Psoas muscle (tissue), 8 donors: ENCODE results near the gene MYPN. TPM values are rescaled to one million over a fixed set of nuclear protein-coding genes. Genes with fewer than 3 reads are reported as not detected.
A peak's percentile ranks its signal among the peaks of the same experiment; 100 is the strongest.

ENCODE experiments used
- ATAC-seq, 4 donors: fragments of 200-7000 bp; cut with Tn5 transposase; one replicate each; pipeline ENCODE4 v1.9.1; 2020; ENCODE audit warnings: moderate library complexity in 3 of 4, mild to moderate bottlenecking in 2 of 4
- DNase-seq, 2 donors: peaks; one replicate each; pipeline ENCODE4 v3.0.0-alpha.2; 2020
- H3K27ac ChIP-seq: fragments of 200-600 bp; one replicate; pipeline ENCODE4 v1.8.0; 2022
- H3K27me3 ChIP-seq, 3 donors: fragments of 200-600 bp in 1 of 3; one replicate each; pipeline versions ENCODE4 v1.6.1 to v1.8.0; 2013 to 2022; ENCODE audit warnings: low read length in 2 of 3, mild to moderate bottlenecking in 2 of 3, moderate library complexity in 1 of 3; ENCODE audit not compliant: insufficient read depth in 3 of 3
- H3K36me3 ChIP-seq, 2 donors: fragments of 200-600 bp in 1 of 2; one replicate each; pipeline versions ENCODE4 v1.6.1 to v1.8.0; 2013 to 2022; ENCODE audit warnings: low read depth in 1 of 2, mild to moderate bottlenecking in 1 of 2, moderate library complexity in 1 of 2; ENCODE audit not compliant: insufficient read depth in 1 of 2
- H3K4me1 ChIP-seq: fragments of 200-600 bp; one replicate; pipeline ENCODE4 v1.8.0; 2022
- H3K4me3 ChIP-seq: fragments of 200-600 bp; one replicate; pipeline ENCODE4 v1.8.0; 2022; ENCODE audit warnings: mild to moderate bottlenecking
- H3K9me3 ChIP-seq: fragments of 200-600 bp; one replicate; pipeline ENCODE4 v1.8.0; 2022
- WGBS, 3 donors: extraction: QIAGEN DNeasy Blood & Tissue Kit; methylation state at CpG; one replicate each; pipeline versions ENCODE4 v1.1.6 to v1.1.7; 2013; 5-methylcytosine and 5-hydroxymethylcytosine counted together
- intact Hi-C, 2 donors: fragments of 100-400 bp; cut with DNase I; formaldehyde crosslinking; loops; one replicate each; pipeline versions ENCODE4 v1.11.0 to v1.14.2; 2022
- polyA plus RNA-seq, 3 donors: library from polyadenylated mRNA; stranded (reverse); fragments of 200-250 nt; gene quantifications; one replicate each; pipeline ENCODE4 v1.2.3, GENCODE V29; 2013
- total RNA-seq, 4 donors: library from RNA; stranded (reverse); fragmentation: NEBNext Ultra II Directional in 2 of 4; extraction: Animal tissue kit (Norgen Biotek cat#: 25700) in 2 of 4; gene quantifications; one replicate each; pipeline versions ENCODE4 v1.2.1 to v1.2.4, GENCODE V29; 2021 to 2023
- TF ChIP-seq, protein P1 (sequence below): fragments of 200-600 bp; IDR thresholded peaks from one replicate; pipeline ENCODE4 v1.8.0; 2022; ENCODE audit warnings: antibody characterized with exemption
- donor health status: healthy with polysubstance abuse.
- donor health status: DM: no; HTN: no; CAD: no; lungs with moderate emphysema.
- donor health status: Bipolar disorder and iron deficiency.
- donor health status: healthy.
- donor health status: DM: yes; HTN: yes; CAD: no.
- donor health status: DM: no; HTN: no; CAD: no.
- donor health status: DM: no; HTN: no; CAD: no.
- donor health status: DM: yes; HTN: yes; CAD: no.

The MYPN gene
- total and polyA plus RNA-seq, 7 donors = 24.3 to 376 (median 216) TPM

DNA sequence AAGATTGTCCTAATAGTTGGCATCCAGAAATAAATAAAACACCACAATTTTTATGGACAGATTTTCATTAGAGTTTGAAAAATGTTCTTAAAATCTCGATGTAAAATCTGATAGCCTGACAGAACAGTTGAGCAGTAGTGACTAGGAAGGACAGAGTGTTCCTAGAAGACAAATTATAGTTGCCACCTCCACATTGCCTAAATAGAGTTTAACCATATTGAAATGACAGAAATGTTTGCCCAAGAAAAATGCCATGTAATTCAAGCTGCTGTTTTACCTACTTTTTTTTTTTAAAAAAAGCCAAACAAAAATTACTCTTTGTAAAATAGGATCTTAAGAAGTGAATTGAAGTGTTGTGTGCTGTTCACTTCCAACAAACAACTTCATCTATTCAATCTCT lies 25.3 kb upstream of the MYPN start:
- 13 to 23% (median 16%) methylated on average over 1 of the region's 1 CpG for WGBS, 3 donors
- H3K4me3 ChIP-seq = no peak overlapping the region
- peak in 2 of 4 donors; percentile 50 to 64 for ATAC-seq
- peak overlapping the region; percentile 38 for H3K27ac ChIP-seq
- H3K4me1 ChIP-seq = peaks cover 31% of the 10 kb centered on the region
- H3K36me3 ChIP-seq = no peaks in the 10 kb centered on the region
- no peak for DNase-seq
- TF ChIP-seq, protein P1, sequence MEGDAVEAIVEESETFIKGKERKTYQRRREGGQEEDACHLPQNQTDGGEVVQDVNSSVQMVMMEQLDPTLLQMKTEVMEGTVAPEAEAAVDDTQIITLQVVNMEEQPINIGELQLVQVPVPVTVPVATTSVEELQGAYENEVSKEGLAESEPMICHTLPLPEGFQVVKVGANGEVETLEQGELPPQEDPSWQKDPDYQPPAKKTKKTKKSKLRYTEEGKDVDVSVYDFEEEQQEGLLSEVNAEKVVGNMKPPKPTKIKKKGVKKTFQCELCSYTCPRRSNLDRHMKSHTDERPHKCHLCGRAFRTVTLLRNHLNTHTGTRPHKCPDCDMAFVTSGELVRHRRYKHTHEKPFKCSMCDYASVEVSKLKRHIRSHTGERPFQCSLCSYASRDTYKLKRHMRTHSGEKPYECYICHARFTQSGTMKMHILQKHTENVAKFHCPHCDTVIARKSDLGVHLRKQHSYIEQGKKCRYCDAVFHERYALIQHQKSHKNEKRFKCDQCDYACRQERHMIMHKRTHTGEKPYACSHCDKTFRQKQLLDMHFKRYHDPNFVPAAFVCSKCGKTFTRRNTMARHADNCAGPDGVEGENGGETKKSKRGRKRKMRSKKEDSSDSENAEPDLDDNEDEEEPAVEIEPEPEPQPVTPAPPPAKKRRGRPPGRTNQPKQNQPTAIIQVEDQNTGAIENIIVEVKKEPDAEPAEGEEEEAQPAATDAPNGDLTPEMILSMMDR = no peak
- H3K27me3 ChIP-seq = no peaks in the 10 kb centered on the region
- H3K9me3 ChIP-seq = no peaks in the 10 kb centered on the region
- intact Hi-C loops = loop anchor here (5.0 to 10.0 kb wide), 2 partner anchors 73 to 221 kb away; no protein-coding TSS in a partner anchor

DNA sequence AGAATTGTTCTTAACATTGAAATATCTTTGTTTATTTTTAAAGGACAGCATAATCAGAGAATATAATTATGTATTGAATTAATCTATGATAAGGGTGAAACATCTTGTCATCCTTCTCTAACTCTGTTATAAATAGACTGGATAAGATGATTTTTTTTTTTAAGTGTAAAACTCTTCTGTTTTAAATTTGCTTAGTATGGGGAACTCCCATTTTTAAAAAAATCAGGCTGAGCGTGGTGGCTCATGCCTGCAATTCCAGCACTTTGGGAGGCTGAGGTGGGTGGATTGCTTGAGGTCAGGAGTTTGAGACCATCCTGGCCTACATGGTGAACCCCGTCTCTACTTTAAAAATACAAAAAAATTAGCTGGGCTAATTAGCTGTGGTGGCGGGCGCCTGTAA lies 24.8 kb upstream of the MYPN start:
- 89 to 92% (median 90%) methylated on average over 4 of the region's 4 CpGs for WGBS, 3 donors
- peak overlapping the region; percentile 38 for H3K27ac ChIP-seq
- ATAC-seq (no peak), DNase-seq (no peak)
- H3K9me3 ChIP-seq = no peaks in the 10 kb centered on the region
- intact Hi-C loops = loop anchor here (5.0 to 10.0 kb wide), 2 partner anchors 73 to 220 kb away; no protein-coding TSS in a partner anchor
- H3K36me3 ChIP-seq = no peaks in the 10 kb centered on the region
- H3K4me1 ChIP-seq = peaks cover 31% of the 10 kb centered on the region
- no peaks in the 10 kb centered on the region for H3K27me3 ChIP-seq
- H3K4me3 ChIP-seq = no peak overlapping the region
- TF ChIP-seq, protein P1 = no peak

DNA sequence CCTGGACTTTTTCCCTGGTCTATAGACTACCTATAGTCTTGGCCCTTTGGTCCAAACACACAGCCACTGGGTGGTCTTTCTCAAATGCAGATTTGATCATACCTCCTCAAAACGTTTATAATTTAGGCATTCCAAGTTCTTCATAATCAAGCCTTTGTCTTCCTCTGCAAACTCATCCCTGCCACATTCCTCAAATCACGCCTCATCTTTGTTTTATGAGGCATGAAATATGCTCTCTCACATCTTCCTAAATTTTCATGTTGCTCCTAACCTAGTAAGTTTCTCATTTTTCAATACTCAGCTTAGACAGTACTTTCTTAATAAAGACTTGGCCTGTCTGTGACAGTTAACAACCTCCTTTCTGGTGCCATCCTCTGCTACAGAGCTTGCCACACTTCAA lies 23.3 kb upstream of the MYPN start:
- H3K9me3 ChIP-seq = no peaks in the 10 kb centered on the region
- intact Hi-C loops = loop anchor here in 1 of 2 donors (2.0 to 10.0 kb wide), 2 partner anchors 71 to 219 kb away; no protein-coding TSS in a partner anchor
- peak overlapping the region; percentile 93 for H3K27ac ChIP-seq
- TF ChIP-seq, protein P1 = no peak
- 46 to 58% (median 48%) methylated on average over 2 of the region's 2 CpGs for WGBS, 3 donors
- no peak for DNase-seq
- no peak overlapping the region for H3K4me3 ChIP-seq
- H3K27me3 ChIP-seq = no peaks in the 10 kb centered on the region
- H3K36me3 ChIP-seq = no peaks in the 10 kb centered on the region
- ATAC-seq = no peak
- H3K4me1 ChIP-seq = peaks cover 36% of the 10 kb centered on the region

DNA sequence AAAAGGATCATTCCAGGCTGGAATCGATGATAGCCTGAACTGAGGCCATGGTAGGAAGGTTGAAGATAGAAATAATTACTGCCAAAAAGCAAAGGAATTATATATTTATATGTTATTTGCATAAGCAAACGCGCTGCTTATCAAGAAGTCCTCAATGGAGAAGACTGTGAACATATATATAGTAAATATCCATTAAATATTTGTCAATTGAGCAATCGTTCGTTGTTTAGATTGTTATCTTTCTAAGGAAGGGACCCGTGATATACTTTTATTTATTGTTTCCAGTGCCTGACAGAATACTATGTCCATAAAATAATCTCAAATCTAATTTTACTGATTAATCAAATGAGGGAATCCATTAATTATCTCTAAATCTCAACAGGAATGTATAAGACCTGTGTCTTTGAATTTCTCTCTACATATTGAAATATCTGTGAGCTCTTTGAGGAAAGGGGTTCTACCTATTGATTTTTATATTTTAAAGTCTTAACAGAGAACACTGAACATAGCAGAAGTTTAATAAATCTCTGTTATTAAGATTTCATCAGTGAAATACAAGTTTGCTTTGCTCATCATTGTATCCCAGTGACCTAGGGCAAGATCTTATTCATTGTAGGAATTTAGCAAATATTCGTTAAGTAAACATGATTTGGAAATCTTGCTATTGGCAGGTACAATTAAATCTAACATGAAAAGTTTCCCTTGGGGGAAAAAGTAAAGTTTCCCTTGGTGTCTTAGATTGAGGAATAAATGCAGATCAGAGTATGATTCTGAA lies 22.2 kb upstream of the MYPN start:
- intact Hi-C loops = loop anchor here in 1 of 2 donors (2.0 to 10.0 kb wide), 2 partner anchors 70 to 218 kb away; no protein-coding TSS in a partner anchor
- no peak for DNase-seq
- H3K4me3 ChIP-seq = peak overlapping the region; percentile 69
- no peaks in the 10 kb centered on the region for H3K36me3 ChIP-seq
- 78 to 87% (median 78%) methylated on average over 7 of the region's 7 CpGs for WGBS, 3 donors
- no peak for ATAC-seq
- peak overlapping the region; percentile 93 for H3K27ac ChIP-seq
- H3K27me3 ChIP-seq = no peaks in the 10 kb centered on the region
- TF ChIP-seq, protein P1 = no peak
- peaks cover 36% of the 10 kb centered on the region for H3K4me1 ChIP-seq
- no peaks in the 10 kb centered on the region for H3K9me3 ChIP-seq
